ENCODE measurements around the gene CREBZF. TPM values are rescaled to one million over a fixed set of nuclear protein-coding genes. Genes with fewer than 3 reads are reported as not detected.
A peak's percentile ranks its signal among the peaks of the same experiment; 100 is the strongest.

The CREBZF gene
- total and polyA plus RNA-seq, 2 experiments from 2014 or later, result 15.0 to 27.6 TPM

GRCh38 chr11:85685125-85685819, 20.3 kb upstream of the CREBZF start:
- peaks cover 6% of the 10 kb centered on the region for H3K79me2 ChIP-seq (ENCODE audit: insufficient read depth)
- no peaks in the 10 kb centered on the region for H3K9me2 ChIP-seq (ENCODE audit: insufficient read depth)
- H3K9ac ChIP-seq, result peak overlapping the region; percentile 78
- H3K27ac ChIP-seq, result peak overlapping the region; percentile 85
- H3K9me3 ChIP-seq (ENCODE audit: low read depth), result no peaks in the 10 kb centered on the region
- H3K4me3 ChIP-seq, result peak overlapping the region; percentile 76
- in situ Hi-C loops (cut with MboI), result loop anchor here (10.0 to 25.0 kb wide), 2 partner anchors 140 to 277 kb away; no protein-coding TSS in a partner anchor
- TF ChIP-seq EZH2 (IDR thresholded peaks at IDR 0.05; ENCODE audit: insufficient read depth, poor library complexity, severe bottlenecking), result no peak
- no peaks in the 10 kb centered on the region for H3K36me3 ChIP-seq (ENCODE audit: low read depth)
- H4K20me1 ChIP-seq (ENCODE audit: insufficient read depth), result no peaks in the 10 kb centered on the region
- peak; percentile 72 for DNase-seq
- WGBS, 2 experiments (ENCODE audit: low coverage in 1 of 2, low lambda C conversion rate in 2 of 2, missing lambda C conversion rate in 2 of 2), result 9 to 10% methylated on average over 15 of the region's 15 CpGs
- H3K4me2 ChIP-seq (ENCODE audit: unreplicated experiment), result peak overlapping the region; percentile 83
- H2AFZ ChIP-seq, result peak overlapping the region; percentile 95
- peaks cover 24% of the 10 kb centered on the region for H3K4me1 ChIP-seq (ENCODE audit: insufficient read depth)
- H3F3A ChIP-seq (ENCODE audit: insufficient read depth), result peaks cover 31% of the 10 kb centered on the region
- H3K27me3 ChIP-seq (replicated peaks; ENCODE audit: insufficient read depth), result no peaks in the 10 kb centered on the region

- 6 to 9% methylated on average over 39 to 43 of the region's 43 CpGs for WGBS, 2 experiments (ENCODE audit: low coverage in 1 of 2, low lambda C conversion rate in 2 of 2, missing lambda C conversion rate in 2 of 2)
- H3K9me2 ChIP-seq (ENCODE audit: insufficient read depth), result no peaks in the 10 kb centered on the region
- no peak for TF ChIP-seq EZH2phosphoT487 (IDR thresholded peaks at IDR 0.05; ENCODE audit: insufficient read depth, low read depth)
- no peak for TF ChIP-seq EZH2 (IDR thresholded peaks at IDR 0.05; ENCODE audit: insufficient read depth, poor library complexity, severe bottlenecking)
- no peaks in the 10 kb centered on the region for H3K9me3 ChIP-seq (ENCODE audit: low read depth)
- H3K4me2 ChIP-seq (ENCODE audit: unreplicated experiment), result peak overlapping the region; percentile 91
- in situ Hi-C loops (cut with MboI), result loop anchor here (10.0 to 25.0 kb wide), 2 partner anchors 142 to 280 kb away; no protein-coding TSS in a partner anchor
- no peak overlapping the region for H3K27ac ChIP-seq
- H3K79me2 ChIP-seq (ENCODE audit: insufficient read depth), result peaks cover 6% of the 10 kb centered on the region
- DNase-seq, result peak; percentile 85
- H3K36me3 ChIP-seq (ENCODE audit: low read depth), result no peaks in the 10 kb centered on the region
- H4K20me1 ChIP-seq (ENCODE audit: insufficient read depth), result no peaks in the 10 kb centered on the region
- H2AFZ ChIP-seq, result peak overlapping the region; percentile 96
- H3F3A ChIP-seq (ENCODE audit: insufficient read depth), result peaks cover 31% of the 10 kb centered on the region
- peak overlapping the region; percentile 78 for H3K4me3 ChIP-seq
- peaks cover 24% of the 10 kb centered on the region for H3K4me1 ChIP-seq (ENCODE audit: insufficient read depth)
- H3K9ac ChIP-seq, result peak overlapping the region; percentile 89
- H3K27me3 ChIP-seq (replicated peaks; ENCODE audit: insufficient read depth), result no peaks in the 10 kb centered on the region
Observed at GRCh38 chr11:85682330-85683305, 17.7 kb upstream of the CREBZF start.

DNA sequence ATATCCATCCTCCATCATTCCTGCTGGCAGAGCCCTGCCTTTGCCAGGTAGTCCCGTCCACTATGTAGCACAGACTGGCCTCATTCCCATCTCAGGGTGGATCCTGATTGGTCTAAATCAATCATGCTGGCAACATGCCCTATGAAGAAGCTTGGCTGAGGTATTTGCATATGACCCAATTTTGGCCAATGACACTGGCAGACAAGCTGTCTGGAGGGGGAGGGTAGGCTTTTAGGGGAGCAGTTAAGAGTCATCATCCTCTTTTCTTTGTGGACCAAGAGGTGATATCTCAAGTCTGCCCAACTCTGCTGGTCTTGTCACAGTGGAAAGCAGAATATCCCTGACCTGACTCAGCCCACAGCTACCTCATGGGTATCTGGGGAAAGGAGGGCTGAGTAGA, 16.0 kb upstream of the CREBZF start:
- in situ Hi-C loops (cut with MboI), result loop anchor here (10.0 to 25.0 kb wide), 2 partner anchors 144 to 281 kb away; no protein-coding TSS in a partner anchor
- peaks cover 26% of the 10 kb centered on the region for H3F3A ChIP-seq (ENCODE audit: insufficient read depth)
- TF ChIP-seq EZH2 (IDR thresholded peaks at IDR 0.05; ENCODE audit: insufficient read depth, poor library complexity, severe bottlenecking) (no peak), EZH2phosphoT487 (IDR thresholded peaks at IDR 0.05; ENCODE audit: insufficient read depth, low read depth) (no peak)

DNA sequence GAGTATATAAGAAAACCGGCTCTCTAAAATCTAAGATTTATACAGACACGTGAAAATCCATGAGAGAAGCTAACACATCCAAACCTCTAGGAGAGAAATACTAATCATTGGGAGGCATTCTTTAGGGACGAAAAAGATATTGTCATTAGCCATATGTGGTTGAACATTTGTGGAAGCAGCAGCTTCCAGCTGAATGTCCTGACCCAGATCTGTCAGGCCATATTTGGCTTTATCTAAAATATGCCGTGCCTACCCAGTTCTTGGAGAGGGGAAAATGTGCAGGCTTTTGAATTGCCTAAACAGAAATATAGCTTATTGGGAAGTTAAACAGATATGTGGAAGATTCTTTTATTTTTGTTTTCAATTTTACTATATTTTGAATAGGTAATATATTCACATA, 14.6 kb upstream of the CREBZF start:
- no peak for DNase-seq
- peaks cover 6% of the 10 kb centered on the region for H3K79me2 ChIP-seq (ENCODE audit: insufficient read depth)
- in situ Hi-C loops (cut with MboI), result loop anchor here (25.0 kb wide), 1 partner anchor 283 kb away; no protein-coding TSS in a partner anchor
- H3K9me3 ChIP-seq (ENCODE audit: low read depth), result no peaks in the 10 kb centered on the region
- no peaks in the 10 kb centered on the region for H3K9me2 ChIP-seq (ENCODE audit: insufficient read depth)
- WGBS, 2 experiments (ENCODE audit: low coverage in 1 of 2, low lambda C conversion rate in 2 of 2, missing lambda C conversion rate in 2 of 2), result 86% methylated on average over 4 of the region's 4 CpGs
- H3K9ac ChIP-seq, result no peak overlapping the region
- no peak overlapping the region for H3K4me2 ChIP-seq (ENCODE audit: unreplicated experiment)
- no peak overlapping the region for H3K27ac ChIP-seq
- peaks cover 13% of the 10 kb centered on the region for H3K4me1 ChIP-seq (ENCODE audit: insufficient read depth)
- H3F3A ChIP-seq (ENCODE audit: insufficient read depth), result peaks cover 13% of the 10 kb centered on the region
- H2AFZ ChIP-seq, result no peak overlapping the region
- H3K27me3 ChIP-seq (replicated peaks; ENCODE audit: insufficient read depth), result no peaks in the 10 kb centered on the region
- H3K4me3 ChIP-seq, result no peak overlapping the region
- H3K36me3 ChIP-seq (ENCODE audit: low read depth), result no peaks in the 10 kb centered on the region
- TF ChIP-seq EZH2 (IDR thresholded peaks at IDR 0.05; ENCODE audit: insufficient read depth, poor library complexity, severe bottlenecking), result no peak
- no peak for TF ChIP-seq EZH2phosphoT487 (IDR thresholded peaks at IDR 0.05; ENCODE audit: insufficient read depth, low read depth)
- no peaks in the 10 kb centered on the region for H4K20me1 ChIP-seq (ENCODE audit: insufficient read depth)

More for the DNA sequence above, 16.0 kb upstream of the CREBZF start:
- no peak overlapping the region for H3K27ac ChIP-seq
- no peaks in the 10 kb centered on the region for H3K27me3 ChIP-seq (replicated peaks; ENCODE audit: insufficient read depth)
- no peaks in the 10 kb centered on the region for H3K9me3 ChIP-seq (ENCODE audit: low read depth)
- H2AFZ ChIP-seq, result no peak overlapping the region
- no peak overlapping the region for H3K9ac ChIP-seq
- no peak overlapping the region for H3K4me3 ChIP-seq
- H3K9me2 ChIP-seq (ENCODE audit: insufficient read depth), result no peaks in the 10 kb centered on the region
- H3K4me2 ChIP-seq (ENCODE audit: unreplicated experiment), result no peak overlapping the region
- DNase-seq, result no peak
- 95 to 100% methylated on average over 1 of the region's 1 CpG for WGBS, 2 experiments (ENCODE audit: low coverage in 1 of 2, low lambda C conversion rate in 2 of 2, missing lambda C conversion rate in 2 of 2)
- H3K4me1 ChIP-seq (ENCODE audit: insufficient read depth), result peaks cover 20% of the 10 kb centered on the region
- H4K20me1 ChIP-seq (ENCODE audit: insufficient read depth), result no peaks in the 10 kb centered on the region
- peaks cover 6% of the 10 kb centered on the region for H3K79me2 ChIP-seq (ENCODE audit: insufficient read depth)
- H3K36me3 ChIP-seq (ENCODE audit: low read depth), result no peaks in the 10 kb centered on the region

Data from GM23248 (cell line).